H1 (cell line): ENCODE data around the gene SNAP47. TPM values are rescaled to one million over a fixed set of nuclear protein-coding genes. Genes with fewer than 3 reads are reported as not detected.

Source experiments
- ATF2 ChIP-seq: IDR thresholded peaks from 2 replicates; pipeline ENCODE4 v1.6.1; 2012; ENCODE audit warnings: low read length, inconsistent platforms
- BACH1 ChIP-seq: IDR thresholded peaks from 2 replicates; pipeline ENCODE4 v1.6.1; 2012; ENCODE audit warnings: low read length, improper control_type of control experiment
- CTBP2 ChIP-seq: IDR thresholded peaks from 2 replicates; pipeline ENCODE4 v1.7.0; 2011; ENCODE audit warnings: borderline replicate concordance, mild to moderate bottlenecking, moderate library complexity, mixed read lengths, low read length; ENCODE audit not compliant: insufficient read depth, insufficient read length
- EGR1 ChIP-seq: IDR thresholded peaks from 2 replicates; pipeline ENCODE4 v1.6.1; 2011; ENCODE audit warnings: low read depth, low read length, borderline replicate concordance
- POLR2A ChIP-seq, 2 experiments: IDR thresholded peaks; 1 replicate in 1 of 2; 2 replicates in 1 of 2; pipeline ENCODE4 v1.6.1; 2011; ENCODE audit warnings: low read depth in 2 of 2, low read length in 2 of 2, mild to moderate bottlenecking in 2 of 2; ENCODE audit errors: control extremely low read depth in 1 of 2
- RNF2 ChIP-seq: fragments of 200-900, 300-1000 bp; sonication (generic); IDR thresholded peaks from 2 replicates; pipeline ENCODE4 v1.7.1; 2016; ENCODE audit warnings: borderline replicate concordance, low read depth, mild to moderate bottlenecking, antibody characterized with exemption, low read length; ENCODE audit not compliant: poor library complexity, severe bottlenecking; ENCODE audit errors: missing control alignments
- SIN3A ChIP-seq, 2 experiments: IDR thresholded peaks in 1 of 2; conservative IDR thresholded peaks in 1 of 2; 2 replicates each; pipeline ENCODE4 v1.6.1; 2011 to 2012; ENCODE audit warnings: low read length in 2 of 2, improper control_type of control experiment in 1 of 2, low read depth in 1 of 2, mild to moderate bottlenecking in 1 of 2
- SP4 ChIP-seq: IDR thresholded peaks from 2 replicates; pipeline ENCODE4 v1.6.1; 2012; ENCODE audit warnings: low read length, inconsistent platforms
- TCF12 ChIP-seq: IDR thresholded peaks from 2 replicates; pipeline ENCODE4 v1.6.1; 2011; ENCODE audit warnings: low read depth, mild to moderate bottlenecking, low read length
- ZNF274 ChIP-seq: IDR thresholded peaks from 2 replicates; pipeline ENCODE4 v1.7.0; 2012; ENCODE audit warnings: low read length, borderline replicate concordance; ENCODE audit errors: extremely low read depth
- polyA plus RNA-seq, 7 experiments: library from polyadenylated mRNA; depleted of rRNA in 3 of 7; stranded (reverse) in 5 of 7; unstranded in 2 of 7; fragments of >200 nt in 5 of 7; fragments of 200-250 nt in 2 of 7; gene quantifications; 1 replicate in 5 of 7; 2 replicates in 1 of 7; 4 replicates in 1 of 7; pipeline versions ENCODE4 v1.2.1 to v1.2.3, GENCODE V29; 2011 to 2013; ENCODE audit warnings: missing spikeins in 2 of 7, mixed read lengths in 2 of 7
- total RNA-seq: library from RNA; stranded (reverse); fragmentation: NEBNext Ultra II Directional; extraction: Animal tissue kit (Norgen Biotek cat#: 25700); gene quantifications from 2 replicates; pipeline ENCODE4 v1.2.1, GENCODE V29; 2021

Gene SNAP47
- total and polyA plus RNA-seq, 2 of the 8 experiments (the other 6 are each of a cell fraction or from before 2014, with no cell fraction given): 37.6 to 42.2 TPM

GRCh38 chr1:227744668-227745067 is 9.4 kb downstream of the SNAP47 start (continued):
- no peak for TF ChIP-seq SIN3A (conservative IDR thresholded peaks at IDR 0.05 in 1 of 2, IDR thresholded peaks at IDR 0.05 in 1 of 2; ENCODE audit: low read depth in 1 of 2, low read length in 2 of 2)
- no peak for TF ChIP-seq CTBP2
- TF ChIP-seq SP4: no peak
- TF ChIP-seq ZNF274: no peak
- no peak for TF ChIP-seq POLR2A (IDR thresholded peaks at IDR 0.05; ENCODE audit: control extremely low read depth in 1 of 2, low read depth in 2 of 2, low read length in 2 of 2)
- TF ChIP-seq EGR1: no peak
- TF ChIP-seq BACH1: no peak
- TF ChIP-seq TCF12: no peak
- TF ChIP-seq ATF2: no peak
- TF ChIP-seq RNF2: no peak
